K562 (cell line): ENCODE results near the gene DOP1A. TPM values are rescaled to one million over a fixed set of nuclear protein-coding genes. Genes with fewer than 3 reads are reported as not detected.

ENCODE experiments used
- ATAC-seq: fragments of 200-7000 bp; cut with Tn5 transposase; 3 replicates; pipeline ENCODE4 v1.9.1; 2020; ENCODE audit warnings: moderate library complexity
- BruUV-seq: library from RNA; stranded (reverse); fragments of 400-500 nt; replicated peaks from 2 replicates; lab custom pipeline; 2021; lab: Mats Ljungman, UMichigan
- CTCF ChIA-PET: fragments of 300-600 bp; formaldehyde crosslinking; extraction: SDS; loops from one replicate; lab custom pipeline; 2021; ENCODE audit warnings: low intra/inter-chr PET ratio; lab: Yijun Ruan, JAX
- POLR2A ChIA-PET: fragments of 300-600, 350-650 bp; sonication (Branson Sonifier 250); formaldehyde crosslinking; extraction: SDS; loops from one replicate; lab custom pipeline; 2021; ENCODE audit warnings: antibody characterized with exemption, inconsistent platforms; lab: Yijun Ruan, JAX
- DNase-seq, 4 experiments: peaks; one replicate each; pipeline versions ENCODE4 v3.0.0 to v3.0.0-alpha.2; 2011 to 2018; ENCODE audit warnings: low spot score in 3 of 4, mixed read lengths in 3 of 4; ENCODE audit errors: extremely low read depth in 1 of 4
- FAIRE-seq: peaks from 2 replicates; lab custom pipeline; 2011; peaks lifted over from hg19 to GRCh38; lab: Jason Lieb, UNC
- H2AFZ ChIP-seq: 2 replicates; pipeline ENCODE4 v1.6.0; 2011; ENCODE audit warnings: low read depth, low read length, control low read depth, inconsistent platforms
- H3K27ac ChIP-seq: fragments of 200-600 bp; 3 replicates; pipeline ENCODE4 v1.8.0; 2011; ENCODE audit warnings: low read depth, mild to moderate bottlenecking, control low read depth, inconsistent platforms, low read length, moderate library complexity, mixed read lengths; ENCODE audit errors: extremely low read depth
- H3K27me3 ChIP-seq, 2 experiments: fragments of 300-600 bp in 1 of 2; 2 replicates in 1 of 2; 3 replicates in 1 of 2; pipeline versions ENCODE4 v1.6.0 to v1.8.0; 2011; ENCODE audit warnings: inconsistent platforms in 2 of 2, low read length in 2 of 2, mild to moderate bottlenecking in 1 of 2, mixed read lengths in 1 of 2, moderate library complexity in 1 of 2; ENCODE audit not compliant: control insufficient read depth in 2 of 2, insufficient read depth in 2 of 2
- H3K36me3 ChIP-seq: fragments of 300-600 bp; 3 replicates; pipeline ENCODE4 v1.8.0; 2011; ENCODE audit warnings: mild to moderate bottlenecking, low read length, inconsistent platforms; ENCODE audit not compliant: control insufficient read depth, insufficient read depth
- H3K4me1 ChIP-seq, 2 experiments: fragments of 200-600 bp in 1 of 2; replicated peaks in 1 of 2; 2 replicates in 1 of 2; 3 replicates in 1 of 2; pipeline versions ENCODE4 v1.5.1 to v1.8.0; 2011; ENCODE audit warnings: inconsistent platforms in 2 of 2, low read length in 2 of 2, mild to moderate bottlenecking in 1 of 2, mixed read lengths in 1 of 2, moderate library complexity in 1 of 2; ENCODE audit not compliant: control insufficient read depth in 2 of 2, insufficient read depth in 2 of 2
- H3K4me2 ChIP-seq: 2 replicates; pipeline ENCODE4 v1.6.1; 2011; ENCODE audit warnings: low read length, control low read depth, inconsistent platforms, mixed read lengths; ENCODE audit not compliant: insufficient read depth
- H3K4me3 ChIP-seq: fragments of 200-600 bp; sonication (generic), shearing (Covaris generic); 2 replicates; pipeline ENCODE4 v1.5.1; 2016; ENCODE audit warnings: control low read depth, inconsistent platforms
- H3K79me2 ChIP-seq: fragments of 200-600 bp; 3 replicates; pipeline ENCODE4 v1.8.0; 2011; ENCODE audit warnings: low read length, inconsistent platforms; ENCODE audit not compliant: control insufficient read depth, insufficient read depth
- H3K9ac ChIP-seq, 2 experiments: 2 replicates each; pipeline versions ENCODE4 v1.6.0 to v1.6.1; 2011; ENCODE audit warnings: low read depth in 2 of 2, low read length in 2 of 2, control low read depth in 1 of 2, inconsistent platforms in 1 of 2, mild to moderate bottlenecking in 1 of 2, mixed read lengths in 1 of 2; ENCODE audit not compliant: insufficient read depth in 1 of 2
- H3K9me1 ChIP-seq: one replicate; pipeline ENCODE4 v1.6.0; 2011; ENCODE audit warnings: inconsistent platforms, mild to moderate bottlenecking, low read length, moderate library complexity; ENCODE audit not compliant: control insufficient read depth, insufficient read depth
- H3K9me3 ChIP-seq: replicated peaks from 2 replicates; pipeline ENCODE4 v1.5.1; 2011; ENCODE audit warnings: low read depth, low read length, inconsistent platforms; ENCODE audit not compliant: control insufficient read depth, insufficient read depth
- H4K20me1 ChIP-seq: replicated peaks from 2 replicates; pipeline ENCODE4 v1.6.1; 2011; ENCODE audit warnings: low read length, inconsistent platforms, mixed read lengths; ENCODE audit not compliant: control insufficient read depth, insufficient read depth
- ATF1 ChIP-seq, 2 experiments: fragments of 450-650 bp in 1 of 2; IDR thresholded peaks; 2 replicates each; pipeline ENCODE4 v1.6.1; 2016; ENCODE audit warnings: missing compliant biosample characterization in 1 of 2, missing genetic modification characterization in 1 of 2
- BHLHE40 ChIP-seq: IDR thresholded peaks from 2 replicates; pipeline ENCODE4 v1.6.1; 2011; ENCODE audit warnings: low read length, improper control_type of control experiment
- DMBX1 ChIP-seq: fragments of 250-450 bp; sonication (Bioruptor Pico); IDR thresholded peaks from 2 replicates; pipeline ENCODE4 v1.8.0; 2022; ENCODE audit warnings: inconsistent platforms, mild to moderate bottlenecking, moderate library complexity, borderline replicate concordance
- E2F6 ChIP-seq, 2 experiments: IDR thresholded peaks; 2 replicates each; pipeline ENCODE4 v1.6.1; 2011; ENCODE audit warnings: borderline replicate concordance in 1 of 2, control low read depth in 1 of 2, low read depth in 1 of 2, low read length in 1 of 2, mild to moderate bottlenecking in 1 of 2, mixed read lengths in 1 of 2, moderate library complexity in 1 of 2; ENCODE audit not compliant: insufficient read depth in 1 of 2, insufficient read length in 1 of 2, poor library complexity in 1 of 2, severe bottlenecking in 1 of 2; ENCODE audit errors: extremely low read depth in 1 of 2
- EGR1 ChIP-seq: fragments of 450-650 bp; conservative IDR thresholded peaks from 2 replicates; pipeline ENCODE4 v1.6.1; 2017; ENCODE audit warnings: mild to moderate bottlenecking
- FOXK2 ChIP-seq, 2 experiments: fragments of 450-650 bp; IDR thresholded peaks in 1 of 2; conservative IDR thresholded peaks in 1 of 2; 2 replicates each; pipeline ENCODE4 v1.6.1; 2016; ENCODE audit warnings: low read depth in 2 of 2, mild to moderate bottlenecking in 1 of 2
- MYBL2 ChIP-seq, 2 experiments: fragments of 450-650 bp in 1 of 2; sonication (generic) in 1 of 2; formaldehyde crosslinking in 1 of 2; IDR thresholded peaks; 2 replicates each; pipeline versions ENCODE4 v1.6.1 to v1.8.1; 2017 to 2022; ENCODE audit warnings: borderline replicate concordance in 1 of 2, inconsistent platforms in 1 of 2, low read depth in 1 of 2, mild to moderate bottlenecking in 1 of 2, missing genetic modification reagents in 1 of 2, moderate library complexity in 1 of 2
- NFXL1 ChIP-seq: fragments of 450-650 bp; formaldehyde crosslinking; IDR thresholded peaks from 2 replicates; pipeline ENCODE4 v1.4.0; 2021; ENCODE audit warnings: mild to moderate bottlenecking
- NR2C2 ChIP-seq, 2 experiments: fragments of 200-800 bp in 1 of 2; sonication (Bioruptor generic) in 1 of 2; sonication (generic) in 1 of 2; formaldehyde crosslinking in 1 of 2; IDR thresholded peaks; 2 replicates each; pipeline versions ENCODE4 v1.6.1 to v1.8.0; 2016 to 2022; ENCODE audit warnings: mild to moderate bottlenecking in 1 of 2, missing compliant biosample characterization in 1 of 2, missing genetic modification characterization in 1 of 2, missing genetic modification reagents in 1 of 2
- SMARCA4 ChIP-seq: fragments of 450-650 bp; IDR thresholded peaks from 2 replicates; pipeline ENCODE4 v1.6.1; 2016
- STAT5A ChIP-seq: IDR thresholded peaks from 2 replicates; pipeline ENCODE4 v1.6.1; 2012; ENCODE audit warnings: low read length, inconsistent platforms, borderline replicate concordance
- SUPT5H ChIP-seq: fragments of 450-650 bp; IDR thresholded peaks from 2 replicates; pipeline ENCODE4 v1.6.1; 2016
- ZFX ChIP-seq: sonication (generic); formaldehyde crosslinking; IDR thresholded peaks from 2 replicates; pipeline ENCODE4 v1.8.0; 2022; ENCODE audit warnings: mild to moderate bottlenecking, missing genetic modification reagents, moderate library complexity
- WGBS: fragments of 100-300 bp; shearing (Covaris generic); methylation state at CpG from one replicate; pipeline ENCODE4 v1.1.6; 2016; ENCODE audit warnings: low coverage, mixed read lengths; ENCODE audit not compliant: insufficient coverage; ENCODE audit errors: missing lambda C conversion rate; 5-methylcytosine and 5-hydroxymethylcytosine counted together
- in situ Hi-C: fragments of 300-500 bp; cut with MboI; formaldehyde crosslinking; loops from 4 replicates; pipeline ENCODE4 v1.15.0; 2018; ENCODE audit warnings: inconsistent platforms, mixed read lengths
- intact Hi-C: fragments of 100-400 bp; cut with micrococcal nuclease; formaldehyde crosslinking; loops from 2 replicates; pipeline ENCODE4 v1.14.2; 2022
- polyA plus RNA-seq, 8 experiments: library from polyadenylated mRNA; depleted of rRNA in 4 of 8; stranded (reverse) in 5 of 8; unstranded in 3 of 8; fragments of >200 nt; fragmentation: Nextera tagmentation in 2 of 8; fragmentation: Illumina TruSeq in 1 of 8; extraction: Ambion mirVana in 2 of 8; extraction: Trizol in 1 of 8; gene quantifications; 2 replicates each; pipeline versions ENCODE4 v1.2.1 to v1.2.3, GENCODE V29; 2011 to 2014; ENCODE audit warnings: inconsistent platforms in 1 of 8, missing spikeins in 1 of 8
- total RNA-seq, 7 experiments: library from RNA; depleted of rRNA in 6 of 7; stranded (reverse); fragments of >200 nt in 6 of 7; fragmentation: Illumina TruSeq in 2 of 7; extraction: Trizol in 2 of 7; gene quantifications; 2 replicates each; pipeline versions ENCODE4 v1.2.1 to v1.2.3, GENCODE V29; 2011 to 2021; ENCODE audit warnings: low replicate concordance in 1 of 7
- TF ChIP-seq, protein P1 (sequence below): sonication (generic); formaldehyde crosslinking; IDR thresholded peaks from 2 replicates; pipeline ENCODE4 v1.8.0; 2022; ENCODE audit warnings: mild to moderate bottlenecking, missing genetic modification reagents, borderline replicate concordance

The DOP1A gene
- total and polyA plus RNA-seq, 9 of the 15 experiments (the other 6 are each of a cell fraction or from before 2014, with no cell fraction given), result 0.75 to 10.5 (median 4.4) TPM

- 2% methylated on average over 45 of the region's 48 CpGs for WGBS
- FAIRE-seq (peak; percentile 37), DNase-seq (peak; percentile 91 to 93 (median 93)), ATAC-seq (peak; percentile 84)
- Histone ChIP-seq H3K36me3 (peaks cover 10% of the 10 kb centered on the region; the same call in 2 of the 3 replicates), H3K27me3 (no peaks in the 10 kb centered on the region), H3K27ac (peak within 1 kb of the TSS; percentile 67), H3K79me2 (peaks cover 25% of the 10 kb centered on the region), H3K4me1 (peaks cover 15 to 21% of the 10 kb centered on the region in 2 experiments; a peak in 3 of 5 replicates), H4K20me1 (no peaks in the 10 kb centered on the region), H3K9me3 (no peaks in the 10 kb centered on the region), H3K4me3 (peak within 1 kb of the TSS; percentile 89), H3K9ac (peak within 1 kb of the TSS; percentile 75 to 94), H3K4me2 (peak within 1 kb of the TSS; percentile 84), H3K9me1 (no peaks in the 10 kb centered on the region), H2AFZ (peak within 1 kb of the TSS; percentile 98)
- POLR2A ChIA-PET, result interaction anchor here (0.5 to 1.7 kb wide), 9 partner anchors 8 to 1356 kb away, joined by 3 to 7 read pairs (median 3); no protein-coding TSS in a partner anchor
- CTCF ChIA-PET, result interaction anchor here (0.6 to 2.5 kb wide), 3 partner anchors 54 to 449 kb away, joined by 3 to 12 read pairs (median 3); no protein-coding TSS in a partner anchor
- no TSS peak for BruUV-seq
- intact Hi-C loops (loop anchor here (10.0 kb wide), 1 partner anchor 349 kb away; no protein-coding TSS in a partner anchor), in situ Hi-C loops (loop anchor here (5.0 to 25.0 kb wide), 3 partner anchors 157 to 478 kb away; no protein-coding TSS in a partner anchor)
- TF ChIP-seq, protein P1, sequence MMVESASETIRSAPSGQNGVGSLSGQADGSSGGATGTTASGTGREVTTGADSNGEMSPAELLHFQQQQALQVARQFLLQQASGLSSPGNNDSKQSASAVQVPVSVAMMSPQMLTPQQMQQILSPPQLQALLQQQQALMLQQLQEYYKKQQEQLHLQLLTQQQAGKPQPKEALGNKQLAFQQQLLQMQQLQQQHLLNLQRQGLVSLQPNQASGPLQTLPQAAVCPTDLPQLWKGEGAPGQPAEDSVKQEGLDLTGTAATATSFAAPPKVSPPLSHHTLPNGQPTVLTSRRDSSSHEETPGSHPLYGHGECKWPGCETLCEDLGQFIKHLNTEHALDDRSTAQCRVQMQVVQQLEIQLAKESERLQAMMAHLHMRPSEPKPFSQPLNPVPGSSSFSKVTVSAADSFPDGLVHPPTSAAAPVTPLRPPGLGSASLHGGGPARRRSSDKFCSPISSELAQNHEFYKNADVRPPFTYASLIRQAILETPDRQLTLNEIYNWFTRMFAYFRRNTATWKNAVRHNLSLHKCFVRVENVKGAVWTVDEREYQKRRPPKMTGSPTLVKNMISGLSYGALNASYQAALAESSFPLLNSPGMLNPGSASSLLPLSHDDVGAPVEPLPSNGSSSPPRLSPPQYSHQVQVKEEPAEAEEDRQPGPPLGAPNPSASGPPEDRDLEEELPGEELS (CRISPR knock-in tag), result 0 out of 2 replicates have a peak, but pooled peaks have one; percentile 45
- no peak for TF ChIP-seq ATF1 (CRISPR knock-in tag; IDR thresholded peaks at IDR 0.05)
- TF ChIP-seq ATF1 (tag; IDR thresholded peaks at IDR 0.05), result peak; percentile 50
- TF ChIP-seq NFXL1 (CRISPR knock-in tag), result 0 out of 2 replicates have a peak, but pooled peaks have one; percentile 21
- peak; percentile 88 for TF ChIP-seq BHLHE40
- TF ChIP-seq STAT5A, result no peak
- TF ChIP-seq SUPT5H, result peak; percentile 78
- TF ChIP-seq NR2C2 (CRISPR knock-in tag; IDR thresholded peaks at IDR 0.05), result peak; percentile 47; the same call in 1 of the 2 replicates
- peak; percentile 86 for TF ChIP-seq NR2C2 (tag; IDR thresholded peaks at IDR 0.05)
- 0 out of 2 replicates have a peak, but pooled peaks have one; percentile 14 for TF ChIP-seq DMBX1 (CRISPR knock-in tag)
- peak; percentile 60 to 63; a peak in 2 of 4 replicates for TF ChIP-seq FOXK2 (conservative IDR thresholded peaks at IDR 0.05 in 1 of 2, IDR thresholded peaks at IDR 0.05 in 1 of 2; ENCODE audit: low read depth in 2 of 2)
- TF ChIP-seq ZFX (CRISPR knock-in tag), result peak; percentile 51; the same call in 1 of the 2 replicates
- TF ChIP-seq EGR1, result peak; percentile 69
- TF ChIP-seq MYBL2 (IDR thresholded peaks at IDR 0.05; ENCODE audit: low read depth), result no peak
- no peak for TF ChIP-seq MYBL2 (CRISPR knock-in tag; IDR thresholded peaks at IDR 0.05; ENCODE audit: borderline replicate concordance)
- TF ChIP-seq E2F6 (IDR thresholded peaks at IDR 0.05; ENCODE audit: borderline replicate concordance in 1 of 2, extremely low read depth in 1 of 2, insufficient read depth in 1 of 2, insufficient read length in 1 of 2, low read depth in 1 of 2, low read length in 1 of 2, poor library complexity in 1 of 2, severe bottlenecking in 1 of 2), result peak; percentile 75 to 78
- TF ChIP-seq SMARCA4, result no peak
These were observed 1.8 kb upstream of the DOP1A start, which contains the start of gene UBE3D for GRCh38 chr6:83065511-83066192. Gene UBE3D (minus strand): TSS chr6:83065841. CDS start chr6:83065718, 123 bp downstream.
